Large intestine (tissue), 3 donors: ENCODE measurements around the gene HNRNPA1. TPM values are rescaled to one million over a fixed set of nuclear protein-coding genes. Genes with fewer than 3 reads are reported as not detected.
"Not testable (repeated sequence)": the region's sequence is repeated elsewhere in the genome, so short reads cannot be mapped to it uniquely, and the experiment has no call there.

ENCODE experiments used
- DNase-seq, 2 donors: peaks; one replicate each; pipeline versions ENCODE4 v3.0.0 to v3.0.0-alpha.2; 2013
- H3K27ac ChIP-seq: one replicate; pipeline ENCODE4 v1.5.1; 2013; ENCODE audit warnings: low read length
- H3K27me3 ChIP-seq: 2 replicates; pipeline ENCODE4 v1.6.1; 2013; ENCODE audit warnings: low read length; ENCODE audit not compliant: control insufficient read depth, insufficient read depth
- H3K36me3 ChIP-seq: 2 replicates; pipeline ENCODE4 v1.6.1; 2013; ENCODE audit warnings: low read length; ENCODE audit not compliant: control insufficient read depth, insufficient read depth
- H3K4me1 ChIP-seq: one replicate; pipeline ENCODE4 v1.6.1; 2013; ENCODE audit warnings: low read length; ENCODE audit not compliant: control insufficient read depth, insufficient read depth
- H3K4me3 ChIP-seq: one replicate; pipeline ENCODE4 v1.5.1; 2013; ENCODE audit warnings: low read length
- H3K9me3 ChIP-seq: one replicate; pipeline ENCODE4 v1.6.1; 2013; ENCODE audit warnings: mild to moderate bottlenecking, low read depth, low read length, moderate library complexity; ENCODE audit not compliant: control insufficient read depth
- WGBS: methylation state at CpG from one replicate; pipeline ENCODE4 v1.1.5; 2013; ENCODE audit warnings: low lambda C conversion rate; ENCODE audit not compliant: insufficient coverage; 5-methylcytosine and 5-hydroxymethylcytosine counted together
- polyA plus RNA-seq: library from polyadenylated mRNA; unstranded; fragments of 120-200 nt; gene quantifications from one replicate; pipeline ENCODE4 v1.2.1, GENCODE V29; 2013

Gene HNRNPA1
- polyA plus RNA-seq, 1 donor, result 2,413 TPM

DNA sequence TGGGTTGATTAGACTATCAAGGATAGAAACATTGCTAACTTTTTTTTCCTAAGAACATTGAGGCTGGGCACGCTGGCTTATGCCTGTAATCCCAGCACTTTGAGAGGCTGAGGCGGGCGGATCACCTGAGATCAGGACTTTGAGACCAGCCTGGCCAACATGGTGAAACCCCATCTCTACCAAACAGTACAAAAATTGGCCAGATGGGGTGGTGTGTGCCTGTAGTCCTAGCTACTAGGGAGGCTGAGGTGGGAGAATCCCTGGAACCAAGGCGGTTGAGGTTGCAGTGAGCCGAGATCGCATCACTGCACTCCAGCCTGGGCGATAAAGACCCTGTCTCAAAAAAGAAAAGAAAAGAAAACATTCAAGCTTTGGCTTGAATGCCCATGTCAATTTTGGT is 31.8 kb downstream of the HNRNPA1 start:
- H3K4me3 ChIP-seq, H3K27me3 ChIP-seq, H3K27ac ChIP-seq, H3K9me3 ChIP-seq, H3K4me1 ChIP-seq, DNase-seq, H3K36me3 ChIP-seq: not testable (repeated sequence)
- whole genome bisulfite sequencing, result no CpG with 5 or more reads among the region's 7 CpGs

DNA sequence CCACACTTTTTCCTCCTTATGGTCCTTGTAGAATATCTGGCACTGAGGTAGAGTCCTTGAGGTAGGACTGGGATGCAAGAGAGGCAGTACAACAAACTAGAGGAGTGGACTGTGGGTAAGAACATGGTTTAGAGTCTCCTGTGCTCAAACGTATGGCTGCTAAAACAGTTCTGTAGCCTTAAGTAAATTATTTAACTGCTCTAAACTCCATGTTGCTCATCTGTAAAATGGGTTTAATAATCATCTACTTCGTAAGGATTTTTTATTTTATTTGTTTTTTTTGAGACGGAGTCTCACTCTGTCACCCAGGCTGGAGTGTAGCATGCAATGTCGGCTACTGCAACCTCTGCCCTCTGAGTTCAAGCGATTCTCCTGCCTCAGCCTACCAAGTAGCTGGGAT is 40.8 kb downstream of the HNRNPA1 start:
- Histone ChIP-seq H3K27ac (no peak overlapping the region), H3K36me3 (no peaks in the 10 kb centered on the region), H3K4me1 (peaks cover 5% of the 10 kb centered on the region), H3K27me3 (no peaks in the 10 kb centered on the region), H3K4me3 (no peak overlapping the region), H3K9me3 (no peaks in the 10 kb centered on the region)
- 92% methylated on average over 2 of the region's 5 CpGs for WGBS
- DNase-seq, result no peak

DNA sequence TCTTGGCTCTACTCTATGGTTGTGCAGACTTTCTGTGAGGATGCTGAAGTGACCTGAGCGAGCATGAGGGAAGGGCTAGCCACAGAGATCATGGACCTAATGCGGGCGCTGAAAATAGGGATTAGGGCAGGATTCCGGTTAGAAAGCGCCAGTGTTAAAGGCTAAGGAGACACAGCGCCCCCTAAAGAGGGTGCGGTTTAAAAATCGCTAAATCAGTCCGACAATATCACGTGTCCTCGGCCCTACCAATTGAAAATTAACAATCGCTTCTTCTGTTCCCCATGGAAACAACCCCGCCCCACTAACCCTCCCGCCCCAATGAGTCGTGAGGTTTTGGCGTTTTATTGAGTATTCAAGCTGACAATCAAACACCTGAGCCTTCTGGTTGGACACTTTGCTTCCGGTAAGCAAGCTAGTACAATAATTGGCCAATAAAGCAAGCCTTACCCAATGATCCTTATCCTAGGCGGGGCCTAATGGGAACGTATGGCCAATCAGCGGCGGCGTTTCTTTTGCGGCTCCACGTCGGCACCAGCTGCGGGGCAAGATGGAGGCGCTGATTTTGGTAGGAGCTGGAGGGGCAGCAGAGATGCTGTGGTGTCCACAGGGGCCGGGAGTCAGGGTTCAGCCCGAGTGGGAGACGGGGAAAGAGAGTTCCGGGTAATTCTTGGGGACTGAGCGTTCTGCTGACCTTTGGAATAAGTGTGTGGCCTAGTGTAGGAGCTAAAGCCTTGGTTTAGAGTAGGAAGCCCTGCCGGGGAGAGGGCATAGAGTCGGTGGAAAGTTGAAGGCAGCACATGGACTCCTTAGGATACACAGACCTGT is 44.3 kb downstream of the HNRNPA1 start, which contains the start of gene COPZ1:
Gene COPZ1, plus strand, starts transcription at position 515 of the 825 bp plus-strand sequence. Its CDS starts 33 bp downstream, at position 548.
- peaks cover 6% of the 10 kb centered on the region for H3K36me3 ChIP-seq
- 0% methylated on average over 1 of the region's 34 CpGs for WGBS

DNA sequence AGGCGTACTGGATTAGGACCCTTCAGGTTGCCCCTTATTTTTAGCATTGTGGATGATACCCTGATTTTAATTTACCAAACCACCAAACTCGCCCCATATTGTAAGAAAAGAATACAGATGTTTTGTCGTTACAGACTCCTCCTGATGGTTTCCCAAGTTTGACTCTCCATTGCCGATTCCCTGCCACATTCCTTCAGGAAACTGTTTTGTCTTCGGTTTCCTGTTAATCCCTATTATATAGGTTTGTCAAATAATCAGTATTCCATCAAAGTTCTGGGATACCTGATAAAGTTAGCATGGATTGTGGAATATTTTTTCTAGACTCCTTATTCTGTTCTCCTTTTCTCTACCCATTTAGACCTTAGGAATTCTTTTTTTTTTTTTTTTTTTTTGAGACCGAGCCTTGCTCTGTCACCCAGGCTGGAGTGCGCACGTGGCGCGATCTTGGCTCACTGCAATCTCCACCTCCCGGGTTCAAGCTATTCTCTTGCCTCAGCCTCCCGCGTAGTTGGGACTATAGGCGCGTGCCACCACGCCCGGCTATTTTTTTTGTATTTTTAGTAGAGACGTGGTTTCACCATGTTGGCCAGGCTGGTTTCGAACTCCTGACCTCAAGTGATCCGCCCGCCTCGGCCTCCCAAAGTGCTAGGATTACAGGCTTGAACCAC is 45.0 kb downstream of the HNRNPA1 start:
- not testable (repeated sequence) for H3K27me3 ChIP-seq, DNase-seq, H3K9me3 ChIP-seq
- 0% methylated on average over 2 of the region's 22 CpGs for WGBS
- peak overlapping the region; percentile 92 for H3K27ac ChIP-seq
- H3K4me1 ChIP-seq, result peaks cover 25% of the 10 kb centered on the region
- peak overlapping the region; percentile 87 for H3K4me3 ChIP-seq
- H3K36me3 ChIP-seq, result peaks cover 10% of the 10 kb centered on the region

More for the DNA sequence above, 44.3 kb downstream of the HNRNPA1 start, which contains the start of gene COPZ1:
- Histone ChIP-seq H3K27me3 (no peaks in the 10 kb centered on the region), H3K9me3 (no peaks in the 10 kb centered on the region), H3K27ac (peak within 1 kb of the TSS; percentile 92), H3K4me1 (peaks cover 21% of the 10 kb centered on the region), H3K4me3 (peak within 1 kb of the TSS; percentile 87)
- DNase-seq, result peak; percentile 97 to 99

DNA sequence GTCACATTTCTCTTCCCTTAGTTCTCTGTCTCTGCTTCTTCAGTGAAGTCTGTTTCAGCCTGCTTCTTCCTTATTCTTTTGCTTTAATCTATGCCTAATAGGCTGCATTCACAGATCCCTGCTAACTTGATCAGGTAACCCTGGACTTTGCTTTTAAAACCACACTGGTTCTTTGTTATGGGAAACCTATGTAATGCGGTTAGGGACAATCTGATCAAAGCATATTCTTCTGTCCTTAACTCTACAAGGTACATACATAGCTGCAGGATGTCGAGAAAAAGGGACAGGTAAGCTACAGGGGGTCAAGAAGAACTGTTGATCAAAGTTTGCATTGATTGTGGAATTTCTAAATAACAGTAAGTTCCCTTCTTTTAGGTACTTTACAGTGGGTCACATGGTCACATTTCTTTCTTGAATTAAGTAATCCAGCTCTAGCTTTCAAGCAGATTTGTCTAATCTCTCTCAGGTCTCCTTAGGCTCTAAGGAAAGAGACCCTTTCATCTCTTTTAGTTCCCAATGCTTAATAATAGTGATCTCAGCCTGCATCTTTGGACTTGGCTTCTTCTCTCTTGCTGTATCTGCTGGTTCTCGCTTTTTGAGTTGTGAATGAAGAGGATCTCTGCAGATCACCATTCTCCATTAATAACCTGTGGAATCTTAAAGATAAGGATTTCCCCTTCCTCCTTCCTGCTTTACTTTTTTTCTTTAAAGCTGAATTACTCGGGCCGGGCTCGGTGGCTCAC is 48.2 kb downstream of the HNRNPA1 start:
- Histone ChIP-seq H3K36me3 (peaks cover 18% of the 10 kb centered on the region), H3K4me1 (peaks cover 28% of the 10 kb centered on the region), H3K9me3 (no peaks in the 10 kb centered on the region), H3K4me3 (no peak overlapping the region), H3K27ac (peak overlapping the region; percentile 41), H3K27me3 (no peaks in the 10 kb centered on the region)
- no CpG with 5 or more reads among the region's 6 CpGs for WGBS
- DNase-seq, result peak in 1 of 2 donors; percentile 54

DNA sequence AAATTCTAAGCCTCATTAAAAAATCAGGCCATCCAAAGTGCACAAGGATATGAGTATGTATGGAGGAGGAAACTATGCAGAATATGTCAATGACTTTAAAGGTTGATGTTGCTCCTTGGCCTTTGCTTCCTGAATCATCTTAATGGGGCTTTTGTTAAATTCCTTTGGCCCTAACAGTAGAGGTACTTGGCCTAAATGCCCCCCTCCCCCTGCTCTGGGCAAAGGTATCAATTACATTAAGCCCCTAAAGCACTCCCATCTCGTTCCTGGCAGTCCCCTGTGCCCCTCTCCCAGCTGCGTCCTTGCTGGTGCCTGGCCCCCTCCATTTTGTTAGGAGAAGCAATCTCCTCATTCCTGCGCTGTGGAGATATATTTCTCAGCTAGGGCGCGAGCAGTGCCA is 49.2 kb downstream of the HNRNPA1 start:
- H3K36me3 ChIP-seq, result peaks cover 18% of the 10 kb centered on the region
- peak overlapping the region; percentile 41 for H3K27ac ChIP-seq
- peaks cover 25% of the 10 kb centered on the region for H3K4me1 ChIP-seq
- WGBS, result no CpG with 5 or more reads among the region's 5 CpGs
- DNase-seq, result no peak
- no peaks in the 10 kb centered on the region for H3K27me3 ChIP-seq
- H3K4me3 ChIP-seq, result no peak overlapping the region
- no peaks in the 10 kb centered on the region for H3K9me3 ChIP-seq

DNA sequence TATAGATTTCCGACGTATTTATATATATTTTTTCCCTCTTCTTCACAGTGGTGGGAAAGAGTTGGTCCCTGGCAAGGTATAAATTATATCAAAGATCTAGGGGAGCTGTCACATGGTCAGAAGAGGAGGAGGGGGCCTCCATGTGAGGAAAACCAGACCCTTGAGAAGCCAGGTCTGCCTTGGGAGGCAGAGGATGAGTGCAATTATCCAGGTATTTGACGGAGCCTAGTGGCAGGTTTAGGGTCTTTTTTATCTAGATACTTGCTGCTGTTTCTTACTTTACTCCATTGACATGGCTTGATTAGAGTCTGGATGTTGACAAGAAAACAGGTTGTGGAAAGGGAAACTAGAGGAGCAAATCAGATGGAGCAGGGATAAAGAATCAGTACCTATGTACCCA is 49.9 kb downstream of the HNRNPA1 start:
- DNase-seq, result no peak
- WGBS, result no CpG with 5 or more reads among the region's 3 CpGs
- no peaks in the 10 kb centered on the region for H3K9me3 ChIP-seq
- no peaks in the 10 kb centered on the region for H3K27me3 ChIP-seq
- H3K4me1 ChIP-seq, result peaks cover 25% of the 10 kb centered on the region
- no peak overlapping the region for H3K27ac ChIP-seq
- H3K4me3 ChIP-seq, result no peak overlapping the region
- H3K36me3 ChIP-seq, result peaks cover 18% of the 10 kb centered on the region

DNA sequence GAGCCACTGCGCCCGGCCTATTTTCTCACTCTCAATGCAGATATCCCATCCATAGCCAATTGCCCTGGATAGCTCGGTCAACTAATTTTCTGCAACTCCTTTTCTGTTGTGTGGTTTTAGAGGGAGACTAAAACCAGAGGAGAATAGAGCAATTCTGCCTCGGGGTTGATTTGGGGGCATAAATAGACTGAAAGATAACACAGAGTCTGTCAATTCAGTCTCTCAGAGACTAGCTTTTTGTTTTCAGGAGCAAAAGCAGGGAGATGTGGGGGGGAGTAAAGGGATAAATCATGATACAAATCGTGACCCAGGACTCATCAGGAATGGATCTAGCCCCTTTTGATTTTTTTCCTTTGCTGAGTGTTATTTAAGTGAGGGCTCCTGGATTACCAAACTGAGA is 50.9 kb downstream of the HNRNPA1 start:
- 80% methylated on average over 1 of the region's 5 CpGs for WGBS
- Histone ChIP-seq H3K9me3 (no peaks in the 10 kb centered on the region), H3K4me3 (no peak overlapping the region), H3K36me3 (peaks cover 18% of the 10 kb centered on the region), H3K4me1 (peaks cover 21% of the 10 kb centered on the region), H3K27me3 (no peaks in the 10 kb centered on the region), H3K27ac (no peak overlapping the region)
- DNase-seq, result no peak

DNA sequence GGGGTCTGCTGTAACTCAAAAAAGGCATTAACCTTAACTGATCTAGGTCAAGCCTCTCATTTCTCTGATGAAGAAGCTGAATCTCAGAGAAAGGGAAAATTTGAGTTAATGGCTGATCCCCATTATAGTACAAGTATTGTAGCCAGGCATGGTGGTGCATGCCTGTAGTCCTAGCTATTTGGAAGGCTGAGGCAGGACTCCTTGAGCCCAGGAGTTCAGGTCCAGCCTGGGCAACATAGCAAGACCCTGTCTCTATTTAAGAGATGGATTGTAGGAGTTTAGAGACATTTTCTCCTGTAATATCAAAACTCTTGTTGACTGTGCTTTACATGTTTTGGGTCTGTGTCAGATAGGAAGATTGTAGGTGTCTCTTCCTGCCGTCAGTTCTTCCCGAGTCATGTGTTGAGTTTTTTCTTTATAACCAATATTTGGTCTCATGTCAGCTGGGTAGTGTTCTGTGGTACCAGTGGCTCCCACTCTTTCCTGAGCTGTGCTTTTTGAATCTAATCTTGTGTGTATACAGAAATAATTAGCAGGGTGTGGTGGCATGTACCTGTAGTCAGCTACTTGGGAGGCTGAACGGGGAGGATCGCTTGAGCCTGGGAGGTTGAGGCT is 53.0 kb downstream of the HNRNPA1 start:
- H3K4me1 ChIP-seq, result peaks cover 32% of the 10 kb centered on the region
- WGBS, result no CpG with 5 or more reads among the region's 4 CpGs
- no peak overlapping the region for H3K27ac ChIP-seq
- H3K36me3 ChIP-seq, result peaks cover 18% of the 10 kb centered on the region
- DNase-seq, result no peak
- no peak overlapping the region for H3K4me3 ChIP-seq
- H3K9me3 ChIP-seq, result no peaks in the 10 kb centered on the region
- H3K27me3 ChIP-seq, result no peaks in the 10 kb centered on the region
